Measurements from ENCODE around the gene ARHGEF39. TPM values are rescaled to one million over a fixed set of nuclear protein-coding genes. Genes with fewer than 3 reads are reported as not detected.
A peak's percentile ranks its signal among the peaks of the same experiment; 100 is the strongest.

The ARHGEF39 gene
- polyA plus RNA-seq, 5 donors, result 6.6 to 19.7 (median 10.9) TPM

DNA sequence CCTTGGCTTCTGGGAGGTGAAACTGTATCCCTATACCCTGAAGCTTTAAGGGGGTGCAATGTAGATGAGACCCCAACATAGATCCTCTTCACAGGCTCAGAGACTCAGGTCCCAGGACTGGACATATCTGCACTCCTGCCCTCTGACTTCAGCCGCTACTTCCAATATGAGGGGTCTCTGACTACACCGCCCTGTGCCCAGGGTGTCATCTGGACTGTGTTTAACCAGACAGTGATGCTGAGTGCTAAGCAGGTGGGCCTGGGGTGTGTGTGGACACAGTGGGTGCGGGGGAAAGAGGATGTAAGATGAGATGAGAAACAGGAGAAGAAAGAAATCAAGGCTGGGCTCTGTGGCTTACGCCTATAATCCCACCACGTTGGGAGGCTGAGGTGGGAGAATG is 14.1 kb upstream of the ARHGEF39 start:
- DNase-seq, result no peak

DNA sequence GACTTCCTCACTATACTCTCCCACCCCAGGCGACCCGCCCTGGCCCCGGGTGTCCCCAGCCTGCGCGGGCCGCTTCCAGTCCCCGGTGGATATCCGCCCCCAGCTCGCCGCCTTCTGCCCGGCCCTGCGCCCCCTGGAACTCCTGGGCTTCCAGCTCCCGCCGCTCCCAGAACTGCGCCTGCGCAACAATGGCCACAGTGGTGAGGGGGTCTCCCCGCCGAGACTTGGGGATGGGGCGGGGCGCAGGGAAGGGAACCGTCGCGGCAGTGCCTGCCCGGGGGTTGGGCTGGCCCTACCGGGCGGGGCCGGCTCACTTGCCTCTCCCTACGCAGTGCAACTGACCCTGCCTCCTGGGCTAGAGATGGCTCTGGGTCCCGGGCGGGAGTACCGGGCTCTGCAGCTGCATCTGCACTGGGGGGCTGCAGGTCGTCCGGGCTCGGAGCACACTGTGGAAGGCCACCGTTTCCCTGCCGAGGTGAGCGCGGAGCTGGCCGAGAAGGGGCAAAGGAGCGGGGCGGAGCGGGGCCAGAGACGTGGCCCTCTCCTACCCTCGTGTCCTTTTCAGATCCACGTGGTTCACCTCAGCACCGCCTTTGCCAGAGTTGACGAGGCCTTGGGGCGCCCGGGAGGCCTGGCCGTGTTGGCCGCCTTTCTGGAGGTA is 10.9 kb upstream of the ARHGEF39 start:
- DNase-seq, result peak; percentile 75 to 76

DNA sequence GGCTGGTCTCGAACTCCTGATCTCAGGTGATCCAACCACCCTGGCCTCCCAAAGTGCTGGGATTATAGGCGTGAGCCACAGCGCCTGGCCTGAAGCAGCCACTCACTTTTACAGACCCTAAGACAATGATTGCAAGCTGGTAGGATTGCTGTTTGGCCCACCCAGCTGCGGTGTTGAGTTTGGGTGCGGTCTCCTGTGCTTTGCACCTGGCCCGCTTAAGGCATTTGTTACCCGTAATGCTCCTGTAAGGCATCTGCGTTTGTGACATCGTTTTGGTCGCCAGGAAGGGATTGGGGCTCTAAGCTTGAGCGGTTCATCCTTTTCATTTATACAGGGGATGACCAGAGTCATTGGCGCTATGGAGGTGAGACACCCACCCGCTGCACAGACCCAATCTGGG is 10.2 kb upstream of the ARHGEF39 start:
- DNase-seq, result no peak

DNA sequence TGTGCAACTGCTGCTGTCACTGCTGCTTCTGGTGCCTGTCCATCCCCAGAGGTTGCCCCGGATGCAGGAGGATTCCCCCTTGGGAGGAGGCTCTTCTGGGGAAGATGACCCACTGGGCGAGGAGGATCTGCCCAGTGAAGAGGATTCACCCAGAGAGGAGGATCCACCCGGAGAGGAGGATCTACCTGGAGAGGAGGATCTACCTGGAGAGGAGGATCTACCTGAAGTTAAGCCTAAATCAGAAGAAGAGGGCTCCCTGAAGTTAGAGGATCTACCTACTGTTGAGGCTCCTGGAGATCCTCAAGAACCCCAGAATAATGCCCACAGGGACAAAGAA is 9.0 kb upstream of the ARHGEF39 start:
- DNase-seq, result no peak

DNA sequence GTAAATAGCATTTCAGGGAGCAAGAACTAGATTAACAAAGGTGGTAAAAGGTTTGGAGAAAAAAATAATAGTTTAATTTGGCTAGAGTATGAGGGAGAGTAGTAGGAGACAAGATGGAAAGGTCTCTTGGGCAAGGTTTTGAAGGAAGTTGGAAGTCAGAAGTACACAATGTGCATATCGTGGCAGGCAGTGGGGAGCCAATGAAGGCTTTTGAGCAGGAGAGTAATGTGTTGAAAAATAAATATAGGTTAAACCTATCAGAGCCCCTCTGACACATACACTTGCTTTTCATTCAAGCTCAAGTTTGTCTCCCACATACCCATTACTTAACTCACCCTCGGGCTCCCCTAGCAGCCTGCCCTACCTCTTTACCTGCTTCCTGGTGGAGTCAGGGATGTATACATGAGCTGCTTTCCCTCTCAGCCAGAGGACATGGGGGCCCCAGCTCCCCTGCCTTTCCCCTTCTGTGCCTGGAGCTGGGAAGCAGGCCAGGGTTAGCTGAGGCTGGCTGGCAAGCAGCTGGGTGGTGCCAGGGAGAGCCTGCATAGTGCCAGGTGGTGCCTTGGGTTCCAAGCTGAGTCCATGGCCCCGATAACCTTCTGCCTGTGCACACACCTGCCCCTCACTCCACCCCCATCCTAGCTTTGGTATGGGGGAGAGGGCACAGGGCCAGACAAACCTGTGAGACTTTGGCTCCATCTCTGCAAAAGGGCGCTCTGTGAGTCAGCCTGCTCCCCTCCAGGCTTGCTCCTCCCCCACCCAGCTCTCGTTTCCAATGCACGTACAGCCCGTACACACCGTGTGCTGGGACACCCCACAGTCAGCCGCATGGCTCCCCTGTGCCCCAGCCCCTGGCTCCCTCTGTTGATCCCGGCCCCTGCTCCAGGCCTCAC is 8.4 kb upstream of the ARHGEF39 start, which contains the start of gene CA9:
TSS of gene CA9 (plus strand) at position 797 of the 893 bp plus-strand sequence. CDS start at position 829, 32 bp downstream.
- DNase-seq, result no peak

DNA sequence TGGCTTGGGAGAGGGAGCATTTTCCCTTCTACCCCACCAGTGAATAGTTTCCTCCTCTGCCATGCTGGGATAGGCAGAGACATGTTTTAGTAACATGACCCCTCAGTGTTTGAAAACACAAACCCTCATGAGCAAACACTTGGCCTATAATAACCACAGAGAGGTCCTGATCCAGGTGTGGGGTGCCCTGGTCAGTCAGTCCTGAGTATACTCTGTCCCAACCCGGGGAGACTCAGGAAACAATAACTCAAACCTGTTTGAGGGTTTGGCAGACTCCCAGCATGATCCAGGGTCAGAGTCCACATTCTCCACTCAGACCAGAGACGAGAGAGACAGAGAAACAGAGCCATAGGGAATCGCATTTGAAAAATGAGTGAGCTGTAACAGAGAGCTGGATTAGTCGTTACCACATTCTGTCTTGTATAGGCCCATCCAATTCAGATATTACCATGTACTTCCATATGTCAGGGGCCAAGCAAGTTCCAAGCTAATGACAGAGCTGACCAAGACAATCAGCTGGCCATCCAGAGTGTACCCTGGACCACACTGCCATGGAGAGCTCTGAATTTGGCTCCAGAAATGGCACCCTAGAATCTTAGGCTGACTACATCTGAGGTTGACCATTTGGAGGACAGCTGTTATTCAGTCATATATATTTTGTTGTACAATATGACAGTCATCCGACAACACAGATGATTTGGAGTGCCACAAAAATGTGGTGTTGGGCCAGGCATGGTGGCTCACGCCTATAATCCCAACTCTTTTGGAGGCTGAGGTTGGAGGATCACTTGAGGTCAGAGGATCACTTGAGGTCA is 4.5 kb upstream of the ARHGEF39 start:
- no peak for DNase-seq

DNA sequence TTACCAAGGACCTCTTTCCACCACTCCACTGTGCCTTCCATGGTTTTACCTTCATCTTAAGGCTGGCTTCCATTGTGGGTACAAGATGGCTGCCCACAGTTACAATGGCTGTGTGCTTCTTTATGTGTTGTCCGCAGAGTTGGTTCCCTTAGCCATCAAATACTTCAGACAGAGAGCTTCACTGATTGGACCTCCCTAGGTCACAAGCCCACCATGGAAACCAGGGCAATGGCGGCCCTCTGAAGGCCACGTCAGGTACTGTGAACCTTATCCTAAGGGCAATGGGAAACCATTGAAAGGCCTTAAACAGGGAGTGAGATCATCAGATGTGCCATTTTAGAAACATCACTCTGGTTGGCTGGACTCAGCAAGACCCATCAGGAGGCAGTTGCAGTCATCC is 2.9 kb upstream of the ARHGEF39 start:
- no peak for DNase-seq

DNA sequence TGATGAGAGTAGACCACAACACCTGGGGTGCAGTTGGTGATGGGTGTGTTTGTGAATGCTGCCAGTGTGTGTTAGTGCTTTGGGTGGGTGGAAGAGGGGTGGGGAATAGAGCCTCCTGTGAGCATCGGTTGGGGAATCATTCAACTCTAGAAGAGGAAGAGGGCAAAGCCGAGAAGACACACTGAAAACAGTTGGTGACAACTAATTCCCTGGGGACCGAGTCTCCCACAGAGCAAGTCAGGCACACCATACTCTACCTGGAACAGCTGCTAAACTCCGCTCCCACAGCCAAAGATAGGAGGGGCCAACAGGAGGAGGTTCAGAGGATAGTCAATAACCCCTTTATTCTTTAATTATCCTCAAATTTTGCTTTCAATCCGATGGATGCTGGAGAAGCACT is 1.6 kb upstream of the ARHGEF39 start:
- no peak for DNase-seq

DNA sequence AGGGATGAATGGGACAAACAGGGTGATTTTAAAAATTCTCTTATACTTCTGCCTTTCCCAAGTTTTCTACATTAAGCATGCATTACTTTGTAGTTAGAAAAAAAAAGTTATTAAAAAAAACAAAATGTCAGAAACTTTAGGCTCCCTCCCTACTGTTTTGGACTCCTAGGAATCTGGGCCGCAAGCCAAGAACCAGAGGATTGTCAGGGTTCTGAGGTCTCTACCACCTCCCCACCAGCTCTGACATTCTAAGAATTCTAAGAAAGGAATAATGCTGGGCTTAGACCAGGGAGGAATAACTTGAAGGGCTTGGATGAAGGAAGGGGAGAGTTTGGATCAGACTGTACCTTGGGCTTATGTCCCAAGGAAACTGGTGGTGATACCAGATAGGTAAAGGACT is 1.1 kb upstream of the ARHGEF39 start:
- no peak for DNase-seq

DNA sequence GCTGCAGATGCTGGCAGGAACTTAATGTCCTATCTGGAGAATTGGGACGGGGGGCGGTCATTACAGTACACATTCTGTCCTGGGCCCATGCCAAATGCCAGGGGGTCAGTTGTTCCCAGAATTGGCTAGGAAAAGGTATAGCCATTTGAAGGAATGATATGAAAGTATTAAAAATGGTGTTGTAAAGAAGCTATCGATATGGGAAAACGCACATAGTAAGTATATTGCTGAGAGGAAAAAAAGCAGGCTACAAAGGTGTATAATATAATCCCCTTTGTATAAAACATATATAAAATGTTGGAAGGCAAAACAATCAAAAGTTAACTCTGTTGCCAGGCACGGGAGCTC is 450 bp upstream of the ARHGEF39 start:
- DNase-seq, result no peak

DNA sequence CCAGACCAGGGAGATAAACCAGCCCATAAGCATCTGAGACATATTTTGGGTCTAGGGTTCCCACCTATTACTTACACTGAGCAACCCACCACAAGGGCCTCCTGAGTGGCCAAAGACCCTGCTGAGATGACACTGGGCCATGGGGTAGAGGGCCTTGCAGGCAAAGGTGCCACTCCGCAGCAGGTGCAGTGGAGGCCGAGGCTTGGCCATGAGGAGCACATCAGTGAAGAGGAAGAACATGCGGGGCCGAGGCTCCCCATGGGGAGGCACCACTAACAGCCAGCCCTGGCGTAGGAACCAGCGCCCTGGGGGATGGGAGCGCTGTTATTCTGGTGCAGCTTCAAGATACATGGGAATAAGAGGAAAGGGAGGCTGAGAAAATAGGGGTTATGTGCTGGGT is 2.6 kb downstream of the ARHGEF39 start:
- no peak for DNase-seq

DNA sequence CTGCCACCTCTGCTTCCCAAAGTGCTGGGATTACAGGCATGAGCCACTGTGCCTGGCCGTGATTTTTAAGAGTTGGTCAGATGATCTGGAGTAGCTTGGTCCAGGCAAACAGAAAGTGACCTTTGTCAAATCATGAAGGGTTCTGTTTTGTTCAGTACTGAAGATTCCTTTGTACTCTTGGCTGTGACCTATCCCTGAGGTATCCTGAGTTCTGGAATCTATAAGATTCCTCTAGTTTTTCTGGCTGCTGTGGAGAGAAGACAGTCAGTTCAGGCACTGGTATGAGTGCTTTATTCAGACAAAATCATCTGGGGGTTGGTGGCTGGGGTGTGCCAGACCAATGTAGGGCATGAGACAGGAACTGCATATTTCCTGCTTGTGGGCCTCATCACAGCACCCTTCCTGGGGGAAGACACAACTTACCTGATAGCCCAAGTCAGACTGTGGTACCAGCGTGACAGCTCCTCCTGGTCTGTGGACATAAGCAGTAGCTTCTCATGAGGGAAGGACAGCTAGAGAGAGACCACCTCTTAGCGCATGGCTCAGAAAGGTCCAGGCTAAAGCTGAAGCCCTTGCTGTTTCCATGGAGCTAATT is 3.1 kb downstream of the ARHGEF39 start:
- DNase-seq, result no peak

DNA sequence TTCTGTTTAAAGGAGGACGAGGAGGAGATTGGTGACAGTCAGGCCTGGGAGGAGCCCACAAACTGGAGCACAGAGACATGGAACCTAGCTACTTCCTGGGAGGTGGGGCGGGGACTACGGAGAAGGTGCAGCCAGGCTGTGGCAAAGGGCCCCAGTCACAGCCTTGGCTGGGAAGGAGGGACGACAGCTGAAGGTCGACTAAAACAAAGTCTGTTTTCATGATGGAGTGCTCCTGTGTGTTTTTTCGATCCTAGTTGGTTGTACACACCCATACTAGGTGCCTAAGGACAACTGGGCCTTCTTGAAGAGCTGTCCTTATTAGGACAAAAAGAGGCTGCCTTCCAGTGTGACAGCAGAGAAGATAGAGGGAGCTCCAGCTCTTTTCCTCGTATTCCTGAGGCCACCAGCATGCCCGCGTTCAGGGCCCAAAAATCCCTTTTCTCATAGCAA is 4.0 kb downstream of the ARHGEF39 start:
- DNase-seq, result no peak

DNA sequence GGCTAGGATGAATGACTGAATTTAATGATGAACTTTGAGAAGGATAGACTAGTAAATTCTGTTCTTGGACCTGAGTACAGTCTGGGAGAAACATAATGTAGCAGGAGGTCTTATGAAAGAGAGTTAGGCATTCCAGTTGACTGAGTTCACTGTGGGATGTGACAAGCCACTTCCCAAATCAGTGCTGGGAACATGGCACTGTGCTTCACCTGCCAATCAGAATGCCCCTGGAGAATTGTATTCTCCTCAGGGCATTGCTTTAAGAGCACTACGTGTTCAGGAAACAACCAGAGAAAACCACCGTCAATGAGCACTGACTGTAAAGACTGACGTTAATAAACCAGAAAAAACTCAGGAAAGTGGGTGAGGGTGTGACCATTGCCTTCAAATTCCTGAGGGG is 5.7 kb downstream of the ARHGEF39 start:
- DNase-seq, result no peak

DNA sequence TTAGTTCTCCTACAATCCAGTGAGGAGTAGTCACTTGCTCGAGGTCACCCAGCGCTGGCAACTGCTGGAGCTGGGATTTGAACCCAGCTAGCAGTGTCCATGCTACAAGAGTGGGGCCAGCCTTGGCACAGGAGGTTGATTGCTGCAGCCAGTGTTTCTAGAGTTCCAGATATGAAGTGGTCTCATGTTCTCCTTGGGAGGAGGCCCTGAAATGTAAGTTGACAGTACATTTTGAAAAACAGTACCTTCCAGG is 6.1 kb downstream of the ARHGEF39 start:
- no peak for DNase-seq

DNA sequence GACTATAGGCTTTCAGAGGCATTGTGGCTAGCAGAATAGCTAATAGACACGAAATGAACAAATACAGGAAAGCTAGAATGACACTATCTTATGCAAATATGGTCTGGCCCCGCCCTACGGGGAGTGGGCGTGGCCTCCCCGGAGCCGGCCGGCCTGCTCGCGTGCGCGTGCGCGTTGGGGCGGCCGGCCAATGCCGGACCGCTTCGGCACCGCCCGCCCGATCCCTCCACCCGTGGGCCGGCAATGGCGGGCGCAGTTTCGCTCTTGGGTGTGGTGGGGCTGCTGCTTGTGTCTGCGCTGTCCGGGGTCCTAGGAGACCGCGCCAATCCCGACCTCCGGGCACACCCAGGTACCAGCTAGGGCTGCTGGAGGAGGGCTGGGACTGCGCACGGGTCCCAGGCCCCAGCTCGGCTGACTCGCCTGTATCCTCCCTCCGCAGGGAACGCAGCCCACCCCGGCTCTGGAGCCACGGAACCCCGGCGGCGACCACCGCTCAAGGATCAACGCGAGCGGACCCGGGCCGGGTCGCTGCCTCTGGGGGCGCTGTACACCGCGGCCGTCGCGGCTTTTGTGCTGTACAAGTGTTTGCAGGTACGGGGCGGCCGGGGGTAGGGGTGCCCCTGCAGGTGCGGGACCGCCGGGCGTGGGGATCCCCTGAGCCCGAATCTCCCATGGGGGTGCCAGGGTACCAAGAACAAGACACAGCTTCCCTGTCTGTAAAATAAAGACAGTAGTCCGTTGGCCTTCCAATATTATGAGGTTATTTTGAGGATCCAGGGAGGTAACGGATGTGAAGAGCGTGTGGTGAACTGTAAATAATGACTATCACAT is 6.6 kb downstream of the ARHGEF39 start, which contains the start of gene CCDC107:
TSS of gene CCDC107 (plus strand) at position 156 of the 831 bp plus-strand sequence. CDS start at position 244, 88 bp downstream.
- peak; percentile 90 to 94 for DNase-seq

DNA sequence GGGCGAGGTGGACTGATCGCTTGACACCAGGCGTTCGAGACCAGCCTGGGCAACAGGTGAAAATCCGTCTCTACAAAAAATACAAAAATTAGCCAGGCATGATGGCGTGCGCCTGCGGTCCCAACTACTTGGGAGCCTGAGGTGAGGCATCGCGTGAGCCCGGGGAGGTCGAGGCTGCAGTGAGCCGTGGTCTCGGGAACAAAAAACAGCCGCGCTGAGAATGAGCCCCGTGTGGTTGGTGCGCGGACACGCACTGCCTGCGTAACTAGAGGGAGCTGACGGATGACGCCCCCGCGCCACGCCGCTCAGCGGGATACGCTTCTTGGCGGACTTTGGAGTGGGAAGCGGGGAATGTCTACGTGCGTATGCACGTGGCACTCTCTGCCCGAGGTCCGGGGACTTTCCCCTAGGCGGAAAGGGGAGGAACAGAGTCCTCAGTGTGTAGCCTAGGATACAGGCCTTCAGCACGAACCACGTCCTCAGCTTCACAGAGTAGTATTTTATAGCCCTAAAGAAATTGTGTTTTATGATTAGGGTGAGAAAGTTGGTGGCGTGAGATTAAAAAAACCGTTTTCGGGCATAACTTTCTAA is 7.4 kb downstream of the ARHGEF39 start, which contains the start of gene RMRP:
TSS of gene RMRP (minus strand) at position 474 of the 591 bp plus-strand sequence.
- DNase-seq, result peak; percentile 98 to 99

DNA sequence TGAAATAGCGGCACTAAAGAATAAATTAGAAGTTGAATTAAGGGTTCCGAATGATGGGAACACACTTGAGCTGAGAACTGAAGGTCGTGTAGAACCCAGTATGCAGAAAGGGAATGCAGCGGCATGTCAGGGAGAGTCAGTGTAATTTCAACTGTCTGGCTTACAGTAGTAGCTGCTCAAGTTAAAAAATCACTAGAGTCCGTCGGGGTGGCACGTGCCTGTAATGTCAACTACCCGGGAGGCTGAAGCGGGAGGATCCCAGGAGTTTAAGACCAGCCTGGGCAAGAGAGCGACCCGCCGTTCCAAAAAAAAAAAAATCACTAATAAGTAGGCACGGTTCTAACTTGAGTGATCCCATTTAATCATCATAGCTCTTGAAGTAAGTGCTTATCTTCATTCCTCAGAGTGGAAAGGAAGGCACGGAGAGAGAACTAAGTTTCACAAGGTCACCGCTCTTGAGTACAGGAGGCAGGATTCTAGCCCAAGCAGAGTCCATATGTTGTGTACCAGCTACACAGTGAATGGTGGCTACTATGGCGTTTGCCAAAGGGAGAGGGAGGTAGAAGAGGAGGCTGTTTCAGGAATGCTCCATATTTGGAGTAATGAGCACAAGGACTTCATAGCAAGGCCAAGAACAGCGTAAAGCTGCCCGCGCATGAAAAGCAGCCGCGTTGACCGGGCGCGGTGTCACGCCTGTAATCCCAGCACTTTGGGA is 8.0 kb downstream of the ARHGEF39 start:
- peak in 1 of 2 donors; percentile 66 for DNase-seq

DNA sequence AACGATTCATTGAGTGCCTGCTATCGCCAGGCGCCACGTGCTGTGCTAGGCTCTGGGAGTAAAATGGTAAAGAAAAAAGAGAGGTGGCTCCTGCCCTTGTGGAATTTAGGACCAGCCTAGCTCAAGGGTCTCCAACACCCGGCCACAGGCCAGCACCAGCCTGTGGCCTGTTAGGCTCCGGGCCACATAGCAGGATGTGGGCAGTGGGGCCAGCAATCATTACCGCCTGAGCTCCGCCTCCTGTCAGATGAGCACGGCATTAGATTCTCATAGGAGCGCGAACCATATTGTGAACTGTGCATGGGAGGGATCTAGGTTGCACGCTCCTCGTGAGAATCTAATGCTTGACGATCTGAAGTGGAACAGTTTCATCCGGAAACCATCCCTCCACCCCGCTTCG is 8.6 kb downstream of the ARHGEF39 start:
- DNase-seq, result no peak

DNA sequence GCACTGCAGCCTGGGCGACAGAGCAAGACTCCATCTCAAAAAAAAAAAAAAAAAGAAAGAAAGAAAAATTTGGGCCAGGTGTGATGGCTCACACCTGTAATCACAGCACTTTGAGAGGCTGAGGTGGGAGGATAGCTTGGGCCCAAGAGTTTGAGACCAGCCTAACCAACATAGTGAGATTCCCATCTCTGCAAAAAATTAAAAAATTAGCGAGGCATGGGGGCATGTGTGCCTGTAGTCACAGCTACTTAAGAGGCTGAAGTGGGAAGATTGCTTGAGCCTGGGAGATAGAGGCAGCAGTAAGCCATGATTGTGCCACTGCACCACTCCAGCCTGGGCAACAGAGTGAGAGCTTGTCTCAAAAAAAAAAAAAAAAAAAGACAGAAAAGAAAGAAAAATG is 11.4 kb downstream of the ARHGEF39 start:
- DNase-seq, result no peak

Measured in right lung (tissue), 5 donors.